GM12878 (cell line): ENCODE results near the gene IRF8. TPM values are rescaled to one million over a fixed set of nuclear protein-coding genes. Genes with fewer than 3 reads are reported as not detected.

Experiments used
- ATAC-seq: fragments of 200-7000 bp; cut with Tn5 transposase; 3 replicates; pipeline ENCODE4 v1.9.1; 2020; ENCODE audit warnings: mild to moderate bottlenecking, moderate library complexity
- BruUV-seq: library from RNA; stranded (reverse); fragments of 400-500 nt; replicated peaks from 2 replicates; lab custom pipeline; 2021; lab: Mats Ljungman, UMichigan
- CTCF ChIA-PET: fragments of 300-600 bp; sonication (Branson Sonifier 250); formaldehyde crosslinking; extraction: SDS; loops from one replicate; lab custom pipeline; 2021; ENCODE audit warnings: inconsistent platforms; lab: Yijun Ruan, JAX
- POLR2A ChIA-PET: fragments of 350-600 bp; formaldehyde crosslinking; extraction: SDS; loops from one replicate; lab custom pipeline; 2021; ENCODE audit warnings: inconsistent platforms; lab: Charles Lee
- RAD21 ChIA-PET: fragments of 300-600 bp; sonication (Branson Sonifier 250); formaldehyde crosslinking; loops from one replicate; lab custom pipeline; 2023; ENCODE audit warnings: antibody characterized with exemption; ENCODE audit not compliant: unreplicated experiment; lab: Charles Lee
- SMC1A ChIA-PET: fragments of 300-600 bp; sonication (Branson Sonifier 250); formaldehyde crosslinking; loops from one replicate; lab custom pipeline; 2023; ENCODE audit not compliant: unreplicated experiment, uncharacterized antibody; lab: Charles Lee
- DNase-seq: peaks from one replicate; pipeline ENCODE4 v3.0.0-alpha.2; 2011; ENCODE audit warnings: low read depth, low spot score
- FAIRE-seq: peaks from 3 replicates; lab custom pipeline; 2011; peaks lifted over from hg19 to GRCh38; lab: Jason Lieb, UNC
- H2AFZ ChIP-seq: 2 replicates; pipeline ENCODE4 v1.6.0; 2011; ENCODE audit warnings: low read depth, low read length, control low read depth; ENCODE audit not compliant: control insufficient read depth
- H3K27ac ChIP-seq: 2 replicates; pipeline ENCODE4 v1.5.1; 2011; ENCODE audit warnings: control low read depth; ENCODE audit not compliant: control insufficient read depth, insufficient read depth
- H3K27me3 ChIP-seq, 2 experiments: replicated peaks in 1 of 2; 2 replicates each; pipeline versions ENCODE4 v1.6.0 to v1.6.1; 2011; ENCODE audit warnings: low read length in 1 of 2; ENCODE audit not compliant: control insufficient read depth in 2 of 2, insufficient read depth in 2 of 2
- H3K36me3 ChIP-seq, 2 experiments: 2 replicates each; pipeline ENCODE4 v1.5.1; 2011; ENCODE audit warnings: low read length in 1 of 2; ENCODE audit not compliant: control insufficient read depth in 2 of 2, insufficient read depth in 2 of 2
- H3K4me1 ChIP-seq: 2 replicates; pipeline ENCODE4 v1.6.1; 2011; ENCODE audit warnings: mild to moderate bottlenecking, low read length, moderate library complexity, mixed read lengths; ENCODE audit not compliant: control insufficient read depth, insufficient read depth
- H3K4me2 ChIP-seq: 2 replicates; pipeline ENCODE4 v1.6.0; 2011; ENCODE audit warnings: control low read depth; ENCODE audit not compliant: control insufficient read depth, insufficient read depth
- H3K4me3 ChIP-seq: fragments of 200-600 bp; sonication (generic); 2 replicates; pipeline ENCODE4 v1.5.1; 2016
- H3K79me2 ChIP-seq: 2 replicates; pipeline ENCODE4 v1.6.0; 2011; ENCODE audit warnings: low read length; ENCODE audit not compliant: control insufficient read depth, insufficient read depth
- H3K9ac ChIP-seq: 2 replicates; pipeline ENCODE4 v1.8.0; 2011; ENCODE audit warnings: low read length, control low read depth, mixed read lengths; ENCODE audit not compliant: control insufficient read depth, insufficient read depth
- H3K9me3 ChIP-seq: replicated peaks from 3 replicates; pipeline ENCODE4 v1.5.1; 2011; ENCODE audit warnings: mild to moderate bottlenecking, low read length; ENCODE audit not compliant: control insufficient read depth, insufficient read depth
- H4K20me1 ChIP-seq: 2 replicates; pipeline ENCODE4 v1.6.0; 2011; ENCODE audit not compliant: control insufficient read depth, insufficient read depth
- IKZF1 ChIP-seq: fragments of 450-650 bp; conservative IDR thresholded peaks from 2 replicates; pipeline ENCODE4 v1.6.1; 2017; ENCODE audit warnings: antibody characterized with exemption, mild to moderate bottlenecking
- MEF2A ChIP-seq: IDR thresholded peaks from 2 replicates; pipeline ENCODE4 v1.6.1; 2011; ENCODE audit warnings: low read depth, mild to moderate bottlenecking, low read length, moderate library complexity; ENCODE audit not compliant: insufficient read depth
- NR2C1 ChIP-seq: fragments of 450-650 bp; IDR thresholded peaks from 2 replicates; pipeline ENCODE4 v1.6.1; 2017; ENCODE audit warnings: antibody characterized with exemption, mild to moderate bottlenecking, moderate library complexity
- RAD21 ChIP-seq: IDR thresholded peaks from 2 replicates; pipeline ENCODE4 v1.6.1; 2011; ENCODE audit warnings: mild to moderate bottlenecking, low read depth, low read length, moderate library complexity; ENCODE audit not compliant: insufficient read depth
- WGBS: methylation state at CpG from one replicate; pipeline ENCODE4 v1.1.6; 2016; ENCODE audit warnings: low lambda C conversion rate; ENCODE audit not compliant: insufficient replicate concordance, insufficient coverage; ENCODE audit errors: missing lambda C conversion rate; 5-methylcytosine and 5-hydroxymethylcytosine counted together
- in situ Hi-C: fragments of 300-500 bp; cut with MboI; formaldehyde crosslinking; loops from 9 replicates; pipeline ENCODE4 v1.14.3; 2018; ENCODE audit warnings: mixed read lengths
- intact Hi-C: fragments of 100-400 bp; cut with micrococcal nuclease; formaldehyde crosslinking; loops from one replicate; pipeline ENCODE4 v1.14.2; 2022; ENCODE audit not compliant: unreplicated experiment
- polyA plus RNA-seq, 11 experiments: library from polyadenylated mRNA; depleted of rRNA in 4 of 11; unstranded in 6 of 11; stranded (reverse) in 5 of 11; fragments of >200 nt; fragmentation: Nextera tagmentation in 4 of 11; fragmentation: Illumina TruSeq in 1 of 11; extraction: Ambion mirVana in 4 of 11; extraction: Trizol in 1 of 11; gene quantifications; 1 replicate in 1 of 11; 2 replicates in 10 of 11; pipeline versions ENCODE4 v1.2.1 to v1.2.3, GENCODE V29; 2011 to 2016; ENCODE audit warnings: inconsistent platforms in 2 of 11, missing spikeins in 2 of 11, low read depth in 1 of 11
- total RNA-seq, 4 experiments: library from RNA; depleted of rRNA in 3 of 4; stranded (reverse); fragments of >200 nt in 3 of 4; fragmentation: Illumina TruSeq in 1 of 4; extraction: Trizol in 1 of 4; gene quantifications; 2 replicates each; pipeline versions ENCODE4 v1.2.1 to v1.2.3, GENCODE V29; 2013 to 2021
- TF ChIP-seq, protein P1 (sequence below): IDR thresholded peaks from 2 replicates; pipeline ENCODE4 v1.6.1; 2011; ENCODE audit warnings: low read depth, low read length, improper control_type of control experiment, borderline replicate concordance
- TF ChIP-seq, protein P2 (sequence below): fragments of 450-650 bp; formaldehyde crosslinking; IDR thresholded peaks from 2 replicates; pipeline ENCODE4 v1.4.0; 2020; ENCODE audit warnings: mild to moderate bottlenecking, moderate library complexity
- TF ChIP-seq, protein P3 (sequence below): IDR thresholded peaks from 2 replicates; pipeline ENCODE4 v1.6.1; 2011; ENCODE audit warnings: low read depth, mild to moderate bottlenecking, low read length, moderate library complexity, borderline replicate concordance; ENCODE audit errors: extremely low read depth

Gene IRF8
- total and polyA plus RNA-seq, 10 of the 15 experiments (the other 5 are each of a cell fraction or from before 2014, with no cell fraction given) = 17.1 to 237 (median 172) TPM

DNA sequence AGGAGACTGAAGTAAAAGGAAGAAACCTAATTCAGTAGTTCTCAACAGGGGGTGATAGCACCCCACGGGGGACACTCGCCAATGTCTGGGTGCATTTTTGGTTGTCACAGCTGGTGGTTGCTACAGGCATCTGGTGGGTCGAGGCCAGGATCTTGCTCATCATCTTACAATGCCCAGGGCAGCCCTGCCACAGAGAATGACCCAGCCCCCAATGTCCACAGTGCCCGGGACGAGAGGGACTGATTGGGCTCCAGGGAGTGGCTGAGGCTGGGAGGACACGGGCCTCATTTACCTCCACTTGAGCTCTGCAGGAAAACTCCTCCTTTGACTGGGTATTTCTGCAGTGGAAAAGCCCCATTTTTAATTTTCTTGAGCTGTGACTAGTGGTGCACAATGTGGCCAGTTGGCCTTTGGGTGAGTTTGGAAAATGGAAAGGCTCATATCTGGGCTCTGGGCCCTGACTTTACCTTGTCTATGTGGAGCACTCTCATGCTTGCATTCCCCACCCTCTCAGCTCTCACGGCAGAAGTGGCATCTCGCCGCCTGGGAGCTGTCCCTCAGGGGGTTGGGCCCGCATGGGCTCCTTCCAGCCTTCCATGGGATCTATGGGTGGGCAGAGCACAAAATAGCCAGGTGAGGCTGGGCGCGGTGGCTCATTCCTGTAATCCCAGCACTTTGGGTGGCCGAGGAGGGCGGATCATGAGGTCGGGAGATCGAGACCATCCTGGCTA, 37.7 kb upstream of the IRF8 start:
- BruUV-seq = no TSS peak
- in situ Hi-C loops (no loop called here), intact Hi-C loops (no loop called here)
- Histone ChIP-seq H3K27me3 (no peaks in the 10 kb centered on the region), H3K36me3 (no peaks in the 10 kb centered on the region), H3K79me2 (no peaks in the 10 kb centered on the region), H4K20me1 (no peaks in the 10 kb centered on the region), H3K27ac (no peak overlapping the region), H3K4me1 (peaks cover 39% of the 10 kb centered on the region), H3K9ac (no peak overlapping the region), H2AFZ (no peak overlapping the region), H3K4me3 (no peak overlapping the region), H3K4me2 (no peak overlapping the region), H3K9me3 (peaks cover 2% of the 10 kb centered on the region; the same call in 1 of the 3 replicates)
- POLR2A ChIA-PET = interaction anchor here (1.6 kb wide), 1 partner anchor 10 kb away, joined by 5 read pairs; no protein-coding TSS in a partner anchor
- peak; percentile 40; the same call in 1 of the 2 replicates for TF ChIP-seq RAD21
- no peak for TF ChIP-seq IKZF1
- no peak for FAIRE-seq
- SMC1A ChIA-PET = interaction anchor here (0.6 to 1.0 kb wide), 3 partner anchors 23 to 126 kb away, joined by 3 to 6 read pairs (median 3); partner anchors contain the start of gene IRF8
- CTCF ChIA-PET = interaction anchor here (0.8 to 1.4 kb wide), 8 partner anchors 9 to 155 kb away, joined by 3 to 4 read pairs (median 3); partner anchors contain the start of gene IRF8
- RAD21 ChIA-PET = interaction anchor here (0.9 kb wide), 1 partner anchor 46 kb away, joined by 4 read pairs; no protein-coding TSS in a partner anchor
- no peak for DNase-seq
- 78% methylated on average over 16 of the region's 16 CpGs for WGBS
- ATAC-seq = peak; percentile 8

DNA sequence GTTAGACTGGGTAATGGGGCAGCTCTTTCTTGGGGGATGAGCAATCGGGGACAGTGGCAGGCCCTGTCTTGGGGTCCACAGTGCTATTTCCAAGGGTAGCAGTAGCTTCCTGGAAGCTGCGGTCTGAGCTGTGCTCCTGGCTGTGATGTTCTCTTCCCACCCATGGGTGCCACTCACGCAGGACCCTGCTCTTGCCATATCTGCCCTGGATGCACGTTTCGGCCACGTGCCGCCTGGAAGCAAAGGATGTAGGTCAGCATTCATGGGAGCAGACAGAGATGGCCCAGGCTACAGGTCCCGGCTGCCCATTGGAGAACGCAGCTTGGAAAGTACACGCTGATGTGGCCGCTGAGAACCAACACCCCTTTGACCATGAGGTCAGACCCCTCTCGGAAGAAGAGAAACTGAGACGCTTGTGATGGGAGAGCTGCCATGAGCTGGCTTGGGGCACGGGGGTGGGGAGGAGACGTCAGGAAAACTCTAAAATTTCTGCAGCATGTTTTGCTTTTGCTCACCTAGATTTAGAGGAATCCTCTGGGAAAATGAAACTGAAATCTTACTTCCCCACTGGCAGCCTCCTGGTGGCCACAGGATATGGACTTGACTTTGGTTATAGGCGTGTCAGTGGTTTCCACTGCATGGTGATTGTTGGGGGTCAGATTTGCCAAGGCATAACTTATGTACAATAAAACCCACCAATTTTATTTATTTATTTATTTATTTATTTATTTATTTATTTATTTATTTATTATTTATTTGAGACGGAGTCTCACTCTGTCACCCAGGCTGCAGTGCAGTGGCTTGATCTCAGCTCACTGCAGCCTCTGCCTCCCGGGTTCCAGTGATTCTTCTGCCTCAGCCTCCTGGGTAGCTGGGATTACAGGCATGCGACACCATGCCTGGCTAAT, 36.2 kb upstream of the IRF8 start:
- SMC1A ChIA-PET = interaction anchor here (0.5 to 0.6 kb wide), 2 partner anchors 41 to 672 kb away, joined by 3 read pairs; no protein-coding TSS in a partner anchor
- POLR2A ChIA-PET = interaction anchor here (0.6 kb wide), 1 partner anchor 255 kb away, joined by 3 read pairs; no protein-coding TSS in a partner anchor
- CTCF ChIA-PET = interaction anchor here (1.3 kb wide), 1 partner anchor 41 kb away, joined by 4 read pairs; no protein-coding TSS in a partner anchor
- H3K4me1 ChIP-seq = peaks cover 29% of the 10 kb centered on the region
- no TSS peak for BruUV-seq
- in situ Hi-C loops (no loop called here), intact Hi-C loops (no loop called here)
- H3K27me3 ChIP-seq = no peaks in the 10 kb centered on the region
- DNase-seq (no peak), FAIRE-seq (no peak), ATAC-seq (no peak)
- H3K4me2 ChIP-seq = no peak overlapping the region
- RAD21 ChIA-PET = no interaction called here
- H3K9ac ChIP-seq = no peak overlapping the region
- no peak overlapping the region for H2AFZ ChIP-seq
- H3K27ac ChIP-seq = no peak overlapping the region
- H3K36me3 ChIP-seq = no peaks in the 10 kb centered on the region
- H4K20me1 ChIP-seq = no peaks in the 10 kb centered on the region
- no peaks in the 10 kb centered on the region for H3K79me2 ChIP-seq
- peaks cover 2% of the 10 kb centered on the region; the same call in 1 of the 3 replicates for H3K9me3 ChIP-seq
- 78% methylated on average over 19 of the region's 19 CpGs for WGBS
- no peak overlapping the region for H3K4me3 ChIP-seq
- TF ChIP-seq, protein P1, sequence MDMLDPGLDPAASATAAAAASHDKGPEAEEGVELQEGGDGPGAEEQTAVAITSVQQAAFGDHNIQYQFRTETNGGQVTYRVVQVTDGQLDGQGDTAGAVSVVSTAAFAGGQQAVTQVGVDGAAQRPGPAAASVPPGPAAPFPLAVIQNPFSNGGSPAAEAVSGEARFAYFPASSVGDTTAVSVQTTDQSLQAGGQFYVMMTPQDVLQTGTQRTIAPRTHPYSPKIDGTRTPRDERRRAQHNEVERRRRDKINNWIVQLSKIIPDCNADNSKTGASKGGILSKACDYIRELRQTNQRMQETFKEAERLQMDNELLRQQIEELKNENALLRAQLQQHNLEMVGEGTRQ = no peak
- TF ChIP-seq, protein P2, sequence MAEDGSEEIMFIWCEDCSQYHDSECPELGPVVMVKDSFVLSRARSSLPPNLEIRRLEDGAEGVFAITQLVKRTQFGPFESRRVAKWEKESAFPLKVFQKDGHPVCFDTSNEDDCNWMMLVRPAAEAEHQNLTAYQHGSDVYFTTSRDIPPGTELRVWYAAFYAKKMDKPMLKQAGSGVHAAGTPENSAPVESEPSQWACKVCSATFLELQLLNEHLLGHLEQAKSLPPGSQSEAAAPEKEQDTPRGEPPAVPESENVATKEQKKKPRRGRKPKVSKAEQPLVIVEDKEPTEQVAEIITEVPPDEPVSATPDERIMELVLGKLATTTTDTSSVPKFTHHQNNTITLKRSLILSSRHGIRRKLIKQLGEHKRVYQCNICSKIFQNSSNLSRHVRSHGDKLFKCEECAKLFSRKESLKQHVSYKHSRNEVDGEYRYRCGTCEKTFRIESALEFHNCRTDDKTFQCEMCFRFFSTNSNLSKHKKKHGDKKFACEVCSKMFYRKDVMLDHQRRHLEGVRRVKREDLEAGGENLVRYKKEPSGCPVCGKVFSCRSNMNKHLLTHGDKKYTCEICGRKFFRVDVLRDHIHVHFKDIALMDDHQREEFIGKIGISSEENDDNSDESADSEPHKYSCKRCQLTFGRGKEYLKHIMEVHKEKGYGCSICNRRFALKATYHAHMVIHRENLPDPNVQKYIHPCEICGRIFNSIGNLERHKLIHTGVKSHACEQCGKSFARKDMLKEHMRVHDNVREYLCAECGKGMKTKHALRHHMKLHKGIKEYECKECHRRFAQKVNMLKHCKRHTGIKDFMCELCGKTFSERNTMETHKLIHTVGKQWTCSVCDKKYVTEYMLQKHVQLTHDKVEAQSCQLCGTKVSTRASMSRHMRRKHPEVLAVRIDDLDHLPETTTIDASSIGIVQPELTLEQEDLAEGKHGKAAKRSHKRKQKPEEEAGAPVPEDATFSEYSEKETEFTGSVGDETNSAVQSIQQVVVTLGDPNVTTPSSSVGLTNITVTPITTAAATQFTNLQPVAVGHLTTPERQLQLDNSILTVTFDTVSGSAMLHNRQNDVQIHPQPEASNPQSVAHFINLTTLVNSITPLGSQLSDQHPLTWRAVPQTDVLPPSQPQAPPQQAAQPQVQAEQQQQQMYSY (CRISPR knock-in tag) = no peak
- TF ChIP-seq NR2C1 = no peak
- no peak for TF ChIP-seq MEF2A
- TF ChIP-seq, protein P3, sequence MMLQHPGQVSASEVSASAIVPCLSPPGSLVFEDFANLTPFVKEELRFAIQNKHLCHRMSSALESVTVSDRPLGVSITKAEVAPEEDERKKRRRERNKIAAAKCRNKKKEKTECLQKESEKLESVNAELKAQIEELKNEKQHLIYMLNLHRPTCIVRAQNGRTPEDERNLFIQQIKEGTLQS = no peak
